Heart left ventricle (tissue), 16 donors: ENCODE measurements around the gene MED12L. TPM values are rescaled to one million over a fixed set of nuclear protein-coding genes. Genes with fewer than 3 reads are reported as not detected.
A peak's percentile ranks its signal among the peaks of the same experiment; 100 is the strongest.

Experiments
- ATAC-seq, 4 donors: fragments of 200-7000 bp; cut with Tn5 transposase; one replicate each; pipeline ENCODE4 v1.9.1; 2020 to 2022; ENCODE audit warnings: moderate library complexity in 4 of 4, mild to moderate bottlenecking in 3 of 4, moderate number of reproducible peaks in 1 of 4
- DNase-seq, 5 donors: peaks; one replicate each; pipeline ENCODE4 v3.0.0-alpha.2; 2020
- H3K27ac ChIP-seq, 12 donors: fragments of 200-600 bp; sonication (generic) in 4 of 12; one replicate each; pipeline versions ENCODE4 v1.5.0 to v1.8.0; 2016 to 2022; ENCODE audit warnings: mild to moderate bottlenecking in 2 of 12
- H3K27me3 ChIP-seq, 9 donors: fragments of 200-600 bp; sonication (generic) in 2 of 9; one replicate each; pipeline versions ENCODE4 v1.5.1 to v1.8.0; 2016 to 2022; ENCODE audit warnings: mild to moderate bottlenecking in 3 of 9
- H3K36me3 ChIP-seq, 9 donors: fragments of 200-600 bp; sonication (generic) in 2 of 9; one replicate each; pipeline versions ENCODE4 v1.5.0 to v1.8.0; 2018 to 2022; ENCODE audit warnings: mild to moderate bottlenecking in 2 of 9
- H3K4me1 ChIP-seq, 12 donors: fragments of 200-600 bp; sonication (generic) in 4 of 12; one replicate each; pipeline versions ENCODE4 v1.5.0 to v1.8.0; 2016 to 2022; ENCODE audit warnings: mild to moderate bottlenecking in 3 of 12
- H3K4me3 ChIP-seq, 12 donors: fragments of 200-600 bp; sonication (generic) in 4 of 12; one replicate each; pipeline versions ENCODE4 v1.5.0 to v1.8.0; 2017 to 2022; ENCODE audit warnings: mild to moderate bottlenecking in 9 of 12, moderate library complexity in 4 of 12
- H3K9me3 ChIP-seq, 12 donors: fragments of 200-600 bp; sonication (generic) in 4 of 12; one replicate each; pipeline versions ENCODE4 v1.5.0 to v1.8.0; 2016 to 2022; ENCODE audit warnings: mild to moderate bottlenecking in 1 of 12
- CTCF ChIP-seq, 12 donors: fragments of 200-600 bp; sonication (generic) in 4 of 12; IDR thresholded peaks; one replicate each; pipeline versions ENCODE4 v1.5.0 to v1.8.0; 2018 to 2022; ENCODE audit warnings: antibody characterized with exemption in 12 of 12, mild to moderate bottlenecking in 5 of 12
- POLR2A ChIP-seq, 2 donors: fragments of 450-650 bp; IDR thresholded peaks; one replicate each; pipeline ENCODE4 v1.6.1; 2017; ENCODE audit warnings: antibody characterized with exemption in 2 of 2, mild to moderate bottlenecking in 2 of 2, moderate library complexity in 2 of 2
- WGBS, 4 donors: extraction: QIAGEN DNeasy Blood & Tissue Kit in 2 of 4; methylation state at CpG; one replicate each; pipeline versions ENCODE4 v1.1.5 to v1.1.7; 2013 to 2018; 5-methylcytosine and 5-hydroxymethylcytosine counted together
- intact Hi-C, 10 donors: fragments of 100-400 bp; cut with DNase I; formaldehyde crosslinking; loops; one replicate each; pipeline versions ENCODE4 v1.11.1 to v1.14.2; 2022
- polyA plus RNA-seq, 2 donors: library from polyadenylated mRNA; stranded (reverse); fragments of 200-250 nt; gene quantifications; one replicate each; pipeline ENCODE4 v1.2.3, GENCODE V29; 2013
- total RNA-seq, 9 donors: library from RNA; depleted of rRNA in 2 of 9; stranded (reverse); fragments of >200 nt in 2 of 9; fragmentation: NEBNext Ultra II Directional in 3 of 9; extraction: Animal tissue kit (Norgen Biotek cat#: 25700) in 3 of 9; gene quantifications; one replicate each; pipeline versions ENCODE4 v1.1.0 to v1.2.4, GENCODE V29; 2016 to 2023
- donor health status: ischemic (EF 13 %, LVEDD 7.1; RV severe dilation, severe dysfunction).
- donor health status: healthy with polysubstance abuse.
- donor health status: DM: no; HTN: yes; CAD: no.
- donor health status: DM: no; HTN: no; CAD: no.
- donor health status: ischemic (EF 25% LVEDD 6.9; RV normal size, moderate dysfunction).
- donor health status: ischemic (EF 25% LVEDD 5.7; RV mildly dilated, moderate dysfunction).
- donor health status: healthy.
- donor health status: DM: yes; HTN: yes; CAD: no.
- donor health status: ischemic (EF 35%, LVEDD 5.7; RV mildly dilated, moderate dysfunction).
- donor health status: nonischemic (EF 11% LVEDD 7.7; RV severe dilation, severe dysfunction).
- donor health status: DM: yes; HTN: yes; CAD: no.
- donor health status: PGD.
- donor health status: ischemic (EF 29% LVEDD 5.4; RV normal size, mild dysfunction).
- donor health status: nonischemic (EF 23%, LVEDD 6.1; RV moderate dilation, normal function).

MED12L gene
- total and polyA plus RNA-seq, 11 donors = 0.06 to 2.1 (median 0.39) TPM

- WGBS, 4 donors = 89 to 100% (median 95%) methylated on average over 1 of the region's 1 CpG
- peak overlapping the region in 8 of 12 donors; percentile 1 to 79 (median 16) for H3K27ac ChIP-seq
Measured at GRCh38 chr3:151267066-151267465, 181.6 kb downstream of the MED12L start.

GRCh38 chr3:151268267-151269235 lies 183.1 kb downstream of the MED12L start:
- peaks cover 0 to 61% (median 4%) of the 10 kb centered on the region in 12 donors for H3K4me1 ChIP-seq
- TF ChIP-seq POLR2A (IDR thresholded peaks at IDR 0.05) = no peak
- TF ChIP-seq CTCF (IDR thresholded peaks at IDR 0.05) = no peak
- intact Hi-C loops = no loop called here

More at GRCh38 chr3:151267066-151267465, 181.6 kb downstream of the MED12L start:
- peaks cover 0 to 68% (median 4%) of the 10 kb centered on the region in 12 donors for H3K4me1 ChIP-seq
- H3K36me3 ChIP-seq = no peaks in the 10 kb centered on the region
- ATAC-seq (no peak), DNase-seq (no peak)
- H3K9me3 ChIP-seq = no peaks in the 10 kb centered on the region
- no peaks in the 10 kb centered on the region for H3K27me3 ChIP-seq
- no peak overlapping the region for H3K4me3 ChIP-seq
- intact Hi-C loops = no loop called here
- TF ChIP-seq POLR2A (IDR thresholded peaks at IDR 0.05) (no peak), CTCF (IDR thresholded peaks at IDR 0.05) (no peak)

GRCh38 chr3:151269631-151270030 lies 184.2 kb downstream of the MED12L start:
- intact Hi-C loops = no loop called here
- no peaks in the 10 kb centered on the region for H3K9me3 ChIP-seq
- no peaks in the 10 kb centered on the region for H3K36me3 ChIP-seq
- peak overlapping the region in 1 of 12 donors; percentile 3 for H3K4me3 ChIP-seq
- TF ChIP-seq CTCF (IDR thresholded peaks at IDR 0.05) (no peak), POLR2A (IDR thresholded peaks at IDR 0.05) (no peak)
- H3K27me3 ChIP-seq = no peaks in the 10 kb centered on the region
- ATAC-seq (no peak), DNase-seq (no peak)
- peak overlapping the region in 8 of 12 donors; percentile 6 to 79 (median 31) for H3K27ac ChIP-seq
- 46 to 61% (median 46%) methylated on average over 5 of the region's 5 CpGs for WGBS, 4 donors
- peaks cover 0 to 54% (median 2%) of the 10 kb centered on the region in 12 donors for H3K4me1 ChIP-seq

More at GRCh38 chr3:151268267-151269235, 183.1 kb downstream of the MED12L start:
- Histone ChIP-seq H3K9me3 (no peaks in the 10 kb centered on the region), H3K27ac (peak overlapping the region in 7 of 12 donors; percentile 9 to 79 (median 33)), H3K27me3 (no peaks in the 10 kb centered on the region), H3K36me3 (no peaks in the 10 kb centered on the region), H3K4me3 (no peak overlapping the region)
- no peak for DNase-seq
- no peak for ATAC-seq
- 85 to 93% (median 91%) methylated on average over 11 of the region's 11 CpGs for WGBS, 4 donors

- H3K27me3 ChIP-seq = no peaks in the 10 kb centered on the region
- DNase-seq (no peak), ATAC-seq (no peak)
- intact Hi-C loops = no loop called here
- no peak for TF ChIP-seq POLR2A (IDR thresholded peaks at IDR 0.05)
- TF ChIP-seq CTCF (IDR thresholded peaks at IDR 0.05) = no peak
- H3K36me3 ChIP-seq = no peaks in the 10 kb centered on the region
- no peaks in the 10 kb centered on the region for H3K9me3 ChIP-seq
- peak overlapping the region in 2 of 12 donors; percentile 5 to 42 for H3K4me3 ChIP-seq
- peaks cover 0 to 55% (median 0%) of the 10 kb centered on the region in 12 donors for H3K4me1 ChIP-seq
- WGBS, 4 donors = 63 to 67% (median 65%) methylated on average over 5 of the region's 5 CpGs
- peak overlapping the region in 4 of 12 donors; percentile 2 to 51 (median 12) for H3K27ac ChIP-seq
Measured at GRCh38 chr3:151275091-151275490, 189.6 kb downstream of the MED12L start.
